DMS153 treated with DMSO at 0.1 percent for 48 hours (cell line): Measurements from ENCODE around the gene IMPDH2.

Source experiments
- DNase-seq: peaks from one replicate; lab custom pipeline; 2025; ENCODE audit not compliant: unreplicated experiment; lab: John Stamatoyannopoulos, UW

Gene IMPDH2

DNA sequence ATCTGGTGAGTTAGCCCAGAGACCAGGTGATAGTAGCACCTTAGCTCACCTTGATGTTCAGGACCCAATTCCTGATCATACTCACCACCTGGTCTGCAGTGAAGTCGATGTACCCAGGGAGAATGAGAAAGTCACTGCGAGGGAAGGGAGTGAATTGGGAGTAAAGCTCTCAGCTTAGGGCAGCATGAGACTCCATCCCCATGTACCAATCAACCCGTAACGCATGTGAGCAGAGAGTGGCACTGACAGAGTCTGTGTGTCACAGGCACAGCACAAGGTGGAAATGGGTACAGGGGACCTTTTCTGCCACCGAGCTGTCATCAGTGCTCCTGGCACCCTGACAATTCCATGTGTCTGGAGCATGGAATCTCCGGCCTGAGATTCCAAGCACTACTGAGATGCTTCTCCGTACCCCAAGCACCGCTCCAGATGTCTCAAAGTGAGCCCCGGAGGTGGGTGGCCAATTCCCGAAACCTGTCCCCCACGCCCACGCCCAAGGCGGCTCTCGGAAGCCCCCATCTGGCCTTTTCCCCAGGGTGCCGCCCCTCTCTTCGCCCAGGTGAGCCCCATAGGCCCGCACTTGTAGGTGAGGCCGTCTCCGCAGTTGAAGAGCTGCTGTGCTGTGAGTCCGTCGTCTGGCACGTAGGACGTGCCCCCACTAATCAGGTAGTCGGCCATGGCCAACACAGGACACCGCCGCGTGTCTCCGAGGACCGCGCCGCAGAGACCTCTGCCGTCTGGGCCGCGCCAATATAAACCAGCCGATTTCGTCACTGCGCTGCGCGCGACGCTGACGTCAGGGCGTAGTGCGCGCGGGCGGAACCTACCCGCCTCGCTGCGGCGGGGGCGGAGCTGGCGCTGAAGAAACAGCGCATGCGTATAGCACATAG is at the start of gene IMPDH2:
Gene IMPDH2, minus strand, starts transcription at position 726 of the 890 bp plus-strand sequence. Its CDS starts 48 bp downstream, at position 678.
- peak; percentile 28 for DNase-seq

DNA sequence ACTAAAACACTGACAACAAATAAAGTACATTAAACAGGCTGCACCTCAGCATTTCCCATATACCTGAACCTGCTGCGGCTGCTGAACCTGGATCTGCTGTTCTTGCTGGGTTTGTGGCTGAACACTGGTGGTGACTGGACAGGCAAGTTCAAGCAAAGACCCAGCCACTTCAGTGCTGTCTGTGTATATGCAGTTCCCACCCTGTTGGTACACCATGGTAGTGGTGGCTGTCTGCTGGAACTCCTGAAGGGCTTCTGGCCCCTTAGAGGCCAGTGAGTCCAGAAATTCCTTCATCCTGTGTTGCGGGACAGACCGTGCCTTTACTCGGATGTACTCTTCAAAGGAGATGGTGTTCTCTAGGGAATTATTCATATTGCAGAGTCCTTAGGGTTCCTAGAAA is 47.4 kb upstream of the IMPDH2 start:
- no peak for DNase-seq

DNA sequence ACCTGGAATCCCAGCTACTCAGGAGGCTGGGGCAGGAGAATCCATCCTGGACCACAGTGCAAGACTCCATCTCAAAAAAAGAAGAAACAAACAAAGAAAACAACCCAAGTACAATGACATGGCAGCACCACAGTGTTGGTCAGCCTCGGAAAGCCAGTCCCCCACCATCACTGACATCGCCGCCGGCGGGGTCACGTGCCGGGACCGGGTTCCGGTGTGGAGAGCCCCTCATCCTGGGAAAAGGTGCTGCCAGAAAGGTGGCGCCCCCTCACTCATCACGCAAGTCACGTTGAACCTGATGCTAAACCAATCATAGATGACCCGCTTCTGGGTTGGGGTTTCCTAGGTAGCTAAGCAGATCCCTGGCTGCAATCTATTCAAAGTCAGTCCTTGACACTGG is 46.9 kb upstream of the IMPDH2 start:
- no peak for DNase-seq

DNA sequence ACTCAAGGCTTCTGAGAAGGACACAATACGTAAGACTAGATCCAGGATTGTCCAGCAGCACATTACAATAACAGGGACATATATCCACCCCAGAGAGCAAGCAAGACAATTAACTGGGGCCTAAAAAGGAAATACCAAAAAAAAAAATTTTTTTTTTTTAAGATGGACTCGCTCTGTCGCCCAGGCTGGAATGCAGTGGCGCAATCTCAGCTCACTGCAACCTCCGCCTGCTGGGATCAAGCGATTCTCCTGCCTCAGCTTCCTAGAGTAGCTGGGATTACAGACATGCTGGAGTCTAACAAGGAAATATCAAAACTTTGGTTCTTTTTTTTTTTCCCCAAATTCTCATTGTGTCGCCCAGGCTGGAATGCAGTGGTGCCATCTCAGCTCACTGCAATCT is 28.8 kb upstream of the IMPDH2 start:
- DNase-seq = no peak

DNA sequence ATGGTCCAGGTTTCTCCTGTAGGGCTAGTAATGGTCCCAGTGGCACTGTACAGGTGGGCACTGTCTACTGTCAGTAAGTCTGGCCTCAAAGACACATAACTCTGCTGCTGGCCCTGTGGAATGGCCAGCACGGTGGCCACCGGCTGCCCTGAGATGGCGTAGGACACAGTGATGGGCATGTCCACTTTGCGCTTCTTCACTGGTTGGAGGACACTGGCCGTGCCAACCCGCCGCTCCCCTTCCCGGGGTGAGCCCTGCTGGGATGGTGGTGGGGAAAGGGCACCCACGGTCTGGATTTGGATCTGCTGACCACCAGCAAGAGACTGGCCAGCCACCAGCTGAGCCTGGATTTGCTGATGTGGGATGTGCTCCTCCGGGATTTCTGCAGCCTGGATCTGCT is 28.1 kb upstream of the IMPDH2 start:
- DNase-seq = no peak

DNA sequence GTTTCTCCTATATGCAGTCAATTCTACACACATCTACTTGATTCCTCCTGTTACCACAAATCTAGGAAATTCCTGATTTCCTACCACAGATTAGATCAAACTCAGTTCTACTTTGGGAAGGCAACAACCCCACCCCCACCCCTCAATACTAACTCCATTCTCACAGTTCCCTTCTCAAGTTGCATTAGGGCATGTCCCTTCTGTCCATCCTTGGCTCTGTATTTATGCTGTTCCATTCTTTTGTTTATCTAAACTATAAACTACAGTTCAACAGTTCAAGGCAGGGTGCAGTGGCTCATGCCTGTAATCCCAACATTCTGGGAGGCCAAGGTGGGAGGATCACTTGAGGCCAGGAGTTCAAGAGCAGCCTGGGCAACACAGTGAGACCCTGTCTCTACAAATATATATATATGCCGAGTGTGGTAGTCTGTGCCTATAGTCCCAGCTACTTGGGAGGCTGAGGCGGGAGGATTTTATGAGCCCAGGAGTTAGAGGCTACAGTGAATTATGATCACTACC is 25.2 kb upstream of the IMPDH2 start:
- no peak for DNase-seq

DNA sequence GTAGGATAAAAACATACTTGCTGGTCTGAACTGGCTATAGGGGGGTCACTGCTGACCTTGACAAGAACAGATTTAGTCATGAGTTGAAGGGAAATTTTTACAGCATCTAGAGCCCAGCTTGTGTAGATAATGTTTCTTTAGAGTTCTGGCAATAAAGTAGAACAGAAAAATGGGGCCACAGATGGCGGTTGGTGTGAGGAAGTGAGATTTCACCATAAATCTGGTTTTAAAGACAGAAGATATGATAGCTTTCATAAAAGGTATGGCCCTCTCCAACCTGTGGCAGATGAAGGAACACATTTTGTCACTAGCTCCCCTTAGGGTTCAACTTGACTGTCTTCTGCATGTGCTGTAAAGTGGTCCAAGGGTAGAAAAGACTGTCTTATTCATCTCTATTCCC is 24.3 kb upstream of the IMPDH2 start:
- DNase-seq = no peak

DNA sequence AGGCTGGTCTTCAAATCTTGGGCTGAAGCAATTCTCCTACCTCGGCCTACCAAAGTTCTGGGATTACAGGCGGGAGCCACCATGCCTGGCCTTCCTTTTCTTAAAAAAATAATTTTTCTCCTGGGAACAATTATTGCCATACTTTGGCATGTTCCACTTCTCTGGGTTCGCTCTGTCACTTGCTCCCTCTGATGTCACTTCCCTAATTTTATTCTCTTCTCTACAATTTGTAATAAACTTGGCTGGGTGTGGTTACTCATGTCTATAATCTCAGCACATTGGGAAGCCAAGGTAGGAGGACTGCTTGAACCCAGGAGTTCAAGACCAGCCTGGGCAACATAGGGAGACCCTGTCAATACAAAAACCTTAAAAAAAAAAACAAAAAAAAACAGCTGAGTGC is 6.1 kb upstream of the IMPDH2 start:
- no peak for DNase-seq

DNA sequence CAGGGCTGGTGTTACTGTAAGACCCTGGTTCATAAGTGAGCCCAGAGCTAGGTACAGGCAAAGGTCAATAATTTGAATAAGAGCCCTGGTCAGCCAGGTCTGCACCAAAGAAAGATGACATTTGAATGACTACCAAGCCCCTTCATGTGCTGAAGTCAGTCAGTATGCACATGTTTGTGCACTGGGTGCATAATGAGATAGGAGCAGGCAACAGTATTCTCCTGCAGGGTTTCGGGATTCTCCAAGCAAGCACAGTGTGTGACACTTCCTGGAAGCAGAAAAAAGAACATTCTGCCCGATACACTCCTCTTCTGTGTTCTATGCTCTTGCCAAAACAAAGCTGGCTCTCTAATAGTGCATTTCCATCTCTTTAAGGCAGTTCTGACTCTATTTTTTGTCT is 5.5 kb upstream of the IMPDH2 start:
- no peak for DNase-seq

- no peak for DNase-seq
Measured at GRCh38 chr3:49032646-49033304, 3.6 kb upstream of the IMPDH2 start.

GRCh38 chr3:49030321-49030720 is 1.1 kb upstream of the IMPDH2 start:
- no peak for DNase-seq

DNA sequence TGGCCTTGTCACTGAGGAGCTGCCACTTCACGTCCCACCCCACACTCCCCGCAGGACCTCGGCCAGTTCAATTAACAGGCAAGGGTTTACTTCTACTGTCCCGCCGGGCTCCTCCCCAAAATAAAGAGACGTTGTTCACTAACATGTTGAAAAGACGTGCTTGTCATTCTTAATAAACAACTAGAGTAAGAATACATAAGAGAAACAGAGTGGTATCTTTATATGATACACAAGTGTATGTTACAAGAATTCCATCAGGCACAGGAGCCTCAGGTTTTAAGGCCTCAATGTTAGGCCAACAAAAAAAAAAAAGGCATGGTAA is 326 bp upstream of the IMPDH2 start:
- no peak for DNase-seq

GRCh38 chr3:49028298-49028672 is 913 bp downstream of the IMPDH2 start:
- no peak for DNase-seq

- DNase-seq = no peak
Measured at GRCh38 chr3:49027634-49028033, 1.6 kb downstream of the IMPDH2 start.

- DNase-seq = no peak
Measured at GRCh38 chr3:49026536-49026935, 2.7 kb downstream of the IMPDH2 start.

GRCh38 chr3:49025793-49026520 is 3.2 kb downstream of the IMPDH2 start:
- DNase-seq = no peak

GRCh38 chr3:49025005-49025792 is 4.0 kb downstream of the IMPDH2 start:
- DNase-seq = no peak

- no peak for DNase-seq
Measured at GRCh38 chr3:49024449-49024848, 4.7 kb downstream of the IMPDH2 start.

DNA sequence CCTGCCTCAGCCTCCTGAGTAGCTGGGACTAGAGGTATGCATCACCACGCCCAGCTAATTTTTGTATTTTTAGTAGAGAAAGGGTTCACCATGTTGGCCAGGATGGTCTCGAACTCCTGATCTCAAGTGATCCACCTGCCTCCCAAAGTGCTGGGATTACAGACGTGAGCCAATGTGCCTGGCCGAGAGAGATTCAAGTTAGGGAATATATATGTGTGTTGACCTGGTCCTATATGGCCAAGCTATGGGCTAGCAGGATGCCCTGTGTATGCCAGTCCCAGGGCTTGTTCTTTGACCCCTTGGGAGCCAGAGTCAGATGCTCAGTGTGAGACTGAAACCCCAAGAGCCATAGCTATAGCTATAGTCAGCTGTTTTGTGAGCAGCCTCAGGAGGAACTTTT is 5.4 kb downstream of the IMPDH2 start:
- DNase-seq = no peak

- no peak for DNase-seq
Measured at GRCh38 chr3:49022688-49023171, 6.5 kb downstream of the IMPDH2 start.
